Mucosa of gallbladder (tissue), 1 donor: ENCODE results near the gene HRH3. TPM values are rescaled to one million over a fixed set of nuclear protein-coding genes. Genes with fewer than 3 reads are reported as not detected.

Experiments used
- DNase-seq: peaks from one replicate; pipeline ENCODE4 v3.0.0-alpha.2; 2020; ENCODE audit warnings: low spot score
- total RNA-seq: library from RNA; stranded (reverse); gene quantifications from one replicate; pipeline ENCODE4 v1.2.1, GENCODE V29; 2021
- donor health status: DM: no; HTN: no; CAD: no.

The HRH3 gene
- total RNA-seq, 1 donor from 2014 or later: not detected

DNA sequence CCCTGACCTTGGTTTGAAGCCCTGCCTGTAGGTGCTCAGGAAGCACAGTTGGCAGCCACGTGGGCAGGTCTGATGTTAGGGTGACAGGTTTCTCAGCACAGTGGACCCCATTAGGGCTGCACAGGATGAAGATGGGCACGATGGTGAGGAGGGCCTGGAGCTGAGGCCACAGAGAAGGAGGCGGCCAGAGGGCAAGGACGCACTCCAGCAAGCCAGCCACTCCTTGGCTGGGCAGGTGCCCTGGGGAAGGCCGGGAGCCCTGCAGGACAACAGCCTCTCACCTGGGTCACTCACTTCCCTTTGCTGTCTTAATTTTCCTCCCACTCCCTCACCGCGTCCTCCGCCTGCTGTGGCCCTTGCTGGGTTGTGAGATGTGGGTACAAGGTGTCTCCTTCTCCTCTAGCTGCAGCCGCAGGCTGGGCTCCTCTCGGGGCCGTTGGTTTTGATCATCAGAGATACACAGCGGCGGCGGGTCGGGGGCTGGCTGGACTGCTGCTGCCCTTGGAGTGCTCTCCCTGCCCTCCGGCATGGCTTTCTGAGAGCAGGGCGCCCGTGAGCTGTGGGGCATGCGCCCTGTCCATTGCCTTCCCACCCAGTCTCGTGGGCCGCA, 23.9 kb upstream of the HRH3 start:
- no peak for DNase-seq

DNA sequence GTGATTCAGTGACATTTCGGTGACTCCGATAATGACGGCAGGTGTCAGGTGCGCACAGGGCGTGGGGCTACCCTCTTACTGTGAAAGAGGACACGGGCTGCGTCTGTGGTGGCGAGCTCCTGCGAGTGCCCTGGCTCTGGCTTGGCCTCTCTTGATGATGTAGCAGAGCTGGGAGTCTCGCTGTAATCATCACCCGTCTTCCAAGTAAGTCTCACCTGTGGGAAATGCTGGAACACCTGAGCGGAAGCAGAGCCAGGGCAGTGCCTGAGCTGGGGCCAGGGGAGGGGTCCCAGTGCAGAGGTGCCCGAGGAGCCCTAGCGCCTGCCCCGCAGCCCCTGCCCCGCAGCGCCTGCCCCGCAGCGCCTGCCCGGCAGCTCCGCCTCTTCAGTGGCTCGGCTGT, 23.0 kb upstream of the HRH3 start:
- DNase-seq: no peak

DNA sequence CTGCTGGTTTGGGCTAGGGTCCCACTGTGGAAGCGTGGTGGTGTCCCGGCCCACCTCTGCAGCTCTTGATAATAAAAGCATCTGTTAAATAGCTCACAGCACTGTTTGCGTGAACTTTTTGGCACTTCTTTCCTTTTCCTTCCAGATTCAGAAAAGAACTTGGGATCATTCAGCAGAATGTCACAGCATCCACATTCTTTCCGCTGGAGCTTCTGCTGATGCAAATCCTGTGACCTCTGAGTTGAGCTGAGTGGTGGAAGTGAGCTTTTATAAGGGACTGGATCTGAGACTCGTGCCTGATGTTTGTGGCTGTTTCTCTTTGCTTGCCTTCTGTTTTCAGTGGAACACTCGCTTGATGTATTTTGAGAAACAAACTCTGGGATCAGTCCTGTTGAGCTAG, 22.1 kb upstream of the HRH3 start:
- no peak for DNase-seq

DNA sequence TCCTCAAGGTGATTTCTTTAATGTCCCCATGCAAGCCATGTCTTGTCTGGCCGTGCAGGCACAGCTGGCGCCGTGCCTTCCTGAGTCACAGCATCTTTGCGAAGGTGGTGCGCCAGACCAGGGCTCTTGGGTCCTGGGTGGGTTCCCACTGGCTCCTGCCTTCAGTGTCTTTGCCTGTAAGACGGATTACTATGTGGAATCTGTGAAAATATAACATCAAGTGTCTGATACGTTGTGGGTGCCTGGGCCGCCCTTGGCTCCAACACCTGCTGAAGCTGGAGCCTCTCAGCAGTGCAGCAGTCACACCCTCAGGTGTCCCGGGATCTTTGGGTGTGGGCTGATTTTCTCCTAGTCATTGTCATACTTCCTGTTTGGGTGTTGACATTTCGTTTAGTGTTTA, 21.4 kb upstream of the HRH3 start:
- DNase-seq: peak; percentile 68

DNA sequence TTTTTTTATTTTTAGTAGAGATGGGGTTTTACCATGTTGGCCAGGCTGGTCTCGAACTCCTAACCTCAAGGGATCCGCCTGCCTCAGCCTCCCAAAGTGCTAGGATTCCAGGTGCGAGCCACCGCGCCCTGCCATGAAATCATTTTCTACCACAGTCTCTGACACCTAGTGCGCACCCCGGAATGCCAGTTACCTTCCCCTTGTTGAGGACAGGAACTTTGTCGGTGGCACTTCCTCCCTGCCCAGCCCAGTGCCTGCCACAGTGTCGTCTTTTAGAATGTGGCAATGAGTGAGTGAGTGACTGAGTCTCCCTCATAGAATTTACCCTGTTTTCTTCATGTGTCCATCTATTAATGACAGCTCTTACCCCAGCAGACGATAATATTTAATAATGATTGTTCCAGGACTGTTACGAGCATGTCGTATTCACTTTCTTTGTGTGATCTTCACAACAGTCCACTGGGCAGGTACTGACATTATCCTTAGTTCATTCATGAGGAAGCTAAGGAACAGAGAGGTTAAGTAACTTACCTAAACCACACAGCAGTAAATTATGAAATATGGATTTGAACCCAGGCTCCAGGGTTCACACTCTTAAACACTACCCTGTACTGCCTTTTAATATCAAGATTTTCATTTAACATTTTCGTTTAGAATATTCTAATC, 20.1 kb upstream of the HRH3 start:
- no peak for DNase-seq

DNA sequence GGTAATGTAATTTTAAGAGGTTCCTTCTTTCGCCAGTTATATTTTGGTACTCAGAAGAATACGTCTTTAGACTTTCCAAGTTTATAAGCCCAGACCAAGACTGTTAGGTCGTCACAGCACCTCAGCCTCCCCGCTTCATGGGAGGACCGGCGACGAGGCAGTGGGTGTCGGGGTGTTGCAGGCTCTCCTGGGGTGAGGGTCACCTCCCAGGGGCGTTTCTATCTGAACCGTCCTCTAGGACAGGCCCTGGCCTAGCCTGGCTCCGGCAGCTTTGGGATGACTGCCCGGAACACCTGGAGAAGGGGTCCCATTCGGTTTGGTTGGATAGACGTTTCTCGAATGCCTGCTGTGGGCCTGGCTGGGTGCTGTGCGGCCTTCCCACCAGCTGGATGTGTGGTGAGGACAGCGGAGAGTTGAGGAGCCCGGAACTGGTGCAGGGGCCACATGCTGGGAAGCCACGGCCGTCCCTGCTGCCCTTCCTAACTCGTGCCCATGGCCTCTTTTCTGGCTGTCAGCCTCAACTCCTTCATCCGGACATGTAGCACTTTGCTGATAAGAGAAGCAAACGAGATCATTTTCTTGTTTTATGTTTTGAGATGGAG, 19.3 kb upstream of the HRH3 start:
- DNase-seq: no peak

DNA sequence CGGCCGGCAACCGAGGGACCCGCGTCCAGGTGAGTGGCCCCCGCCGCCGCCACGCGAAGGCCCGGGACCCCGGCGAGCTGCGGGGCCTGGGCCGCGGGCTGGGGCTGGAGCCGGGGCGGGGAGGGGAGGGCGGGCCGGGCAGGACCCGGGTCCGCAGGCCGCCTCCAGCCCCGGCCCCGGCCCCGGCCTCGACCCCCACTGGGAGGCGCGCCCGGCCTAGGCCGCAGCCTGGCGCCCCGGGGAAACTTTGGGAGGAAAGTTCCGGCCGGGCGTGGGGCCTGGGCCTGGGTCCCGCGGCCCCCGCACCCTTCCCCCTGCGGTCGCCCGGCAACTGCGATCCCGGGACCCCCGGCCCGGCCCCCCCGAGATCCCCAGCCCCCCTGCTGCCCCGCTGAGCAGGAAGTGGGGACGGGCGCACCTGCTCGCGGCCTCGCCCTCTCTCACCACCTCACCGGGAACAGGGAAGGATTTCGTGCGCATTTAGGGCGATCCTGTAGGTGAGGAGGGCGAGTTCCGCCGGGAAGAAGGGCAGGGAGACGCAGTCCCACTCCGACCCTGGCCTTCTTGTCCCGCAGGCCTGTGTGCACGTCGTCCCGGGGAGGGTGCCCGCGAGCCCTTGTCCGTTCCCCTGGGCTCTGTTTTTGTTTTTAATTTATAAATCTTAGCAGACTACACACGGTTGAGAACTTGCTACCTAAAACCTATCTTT, 18.6 kb upstream of the HRH3 start:
- DNase-seq: no peak

DNA sequence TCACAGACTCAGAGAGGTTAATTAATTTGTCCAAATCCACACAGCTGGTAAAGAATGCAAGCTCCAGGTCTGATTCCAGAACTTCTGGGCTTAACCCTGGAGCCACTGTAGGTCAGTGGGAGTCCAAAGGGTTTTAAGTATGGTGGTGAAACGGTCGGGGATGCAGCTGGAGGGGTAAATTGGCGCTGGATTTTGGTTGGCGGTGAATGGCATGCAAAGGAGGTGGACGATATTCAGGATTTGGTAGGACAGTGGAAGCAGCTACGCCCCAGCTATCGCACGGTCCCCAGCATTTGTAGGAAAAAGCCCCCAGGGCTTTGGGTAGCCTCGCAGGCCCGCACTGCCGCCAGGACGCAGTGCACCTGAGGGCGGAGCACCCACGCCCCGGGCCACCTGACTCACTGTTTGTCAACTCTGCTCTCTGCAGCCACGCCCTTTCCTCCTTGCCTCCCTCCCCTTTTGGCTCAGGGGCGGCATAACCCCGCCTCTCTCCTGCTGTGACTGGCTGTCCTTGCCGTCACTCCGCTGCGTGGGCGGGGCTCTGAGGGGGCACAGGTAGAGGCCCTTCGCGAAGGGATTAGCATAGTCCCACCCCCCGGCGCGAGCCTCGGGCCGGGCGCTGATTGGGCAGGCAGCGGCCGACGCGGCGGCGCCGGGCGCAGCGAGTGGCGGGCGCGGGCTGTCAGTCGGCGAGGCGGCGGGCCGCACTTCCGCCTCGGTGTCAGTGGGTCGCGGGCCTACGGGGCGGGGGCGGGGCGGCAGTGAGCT, 17.9 kb upstream of the HRH3 start, which contains the start of gene OSBPL2:
Gene OSBPL2, plus strand, starts transcription at position 721 of the 768 bp plus-strand sequence. CDS start 17,664 bp downstream, outside the sequence.
- peak; percentile 99 for DNase-seq

DNA sequence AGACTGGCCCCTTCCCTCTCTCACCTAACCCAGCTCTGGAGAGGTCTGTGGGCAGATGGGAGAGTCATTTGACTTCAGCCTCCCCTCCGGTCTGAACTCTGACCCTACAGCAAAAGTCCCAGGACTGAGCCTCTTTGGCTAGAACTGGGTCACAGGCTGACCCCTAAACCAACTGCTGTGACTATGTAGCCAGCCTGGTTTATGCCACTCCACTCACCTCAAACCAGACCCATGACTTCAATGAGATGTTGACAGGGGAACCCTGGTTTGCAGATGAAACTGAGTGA, 17.4 kb upstream of the HRH3 start:
- DNase-seq: no peak

DNA sequence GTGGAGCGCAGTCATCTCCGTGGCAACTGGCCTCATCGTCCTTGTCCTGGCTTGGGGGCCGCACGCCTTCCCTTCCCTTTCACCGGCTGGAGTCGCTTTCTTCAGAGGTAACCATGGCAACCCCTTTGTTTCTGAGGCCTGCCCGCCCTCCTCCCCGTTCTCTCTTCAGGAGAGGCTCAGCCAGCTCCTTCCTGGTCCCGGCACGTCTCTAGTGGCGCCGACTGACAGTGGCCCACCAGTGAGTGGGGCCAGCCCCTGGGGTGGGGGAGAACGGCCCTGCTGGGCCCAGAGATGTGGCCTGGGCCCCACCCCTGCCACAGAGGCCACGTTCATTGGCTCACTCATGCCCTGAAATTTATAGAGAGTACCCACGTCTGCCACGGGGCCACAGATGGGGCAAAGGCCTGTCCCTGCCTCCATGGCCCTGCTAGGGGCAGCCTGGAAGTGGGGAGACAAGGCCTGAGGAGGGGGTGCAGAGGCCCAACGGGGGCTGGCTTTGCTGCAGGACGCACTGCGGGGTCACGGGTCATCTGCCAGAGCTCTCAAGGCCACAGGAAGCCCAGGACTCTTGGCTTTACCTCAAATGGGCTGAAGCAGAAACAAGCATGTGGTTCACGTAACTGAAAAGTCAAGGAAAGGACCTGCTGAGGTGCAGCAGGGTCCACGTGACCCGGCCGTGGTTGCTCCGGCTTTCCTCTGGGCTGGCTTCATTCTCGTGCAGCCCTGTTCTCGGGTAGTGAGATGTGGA, 16.9 kb upstream of the HRH3 start:
- no peak for DNase-seq

DNA sequence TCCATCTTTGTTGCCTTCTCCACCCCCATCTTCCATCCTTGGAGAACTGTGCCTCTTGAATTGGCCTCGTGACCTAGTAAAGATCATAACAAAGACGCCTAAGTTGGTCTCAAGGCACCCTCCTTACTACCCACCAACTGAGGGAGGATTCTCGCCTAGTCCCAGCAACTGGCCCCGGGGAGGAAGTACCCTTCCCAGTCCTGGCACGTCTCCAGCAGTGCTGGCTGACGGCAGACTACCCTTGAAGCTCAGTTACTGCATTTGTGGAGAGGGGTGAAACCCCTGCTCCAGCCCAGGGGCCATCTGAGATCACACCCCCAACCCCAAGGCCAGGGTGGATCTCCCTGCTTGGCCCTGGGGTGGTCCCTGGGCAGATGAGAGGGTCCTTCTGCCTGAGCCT, 16.1 kb upstream of the HRH3 start:
- no peak for DNase-seq

DNA sequence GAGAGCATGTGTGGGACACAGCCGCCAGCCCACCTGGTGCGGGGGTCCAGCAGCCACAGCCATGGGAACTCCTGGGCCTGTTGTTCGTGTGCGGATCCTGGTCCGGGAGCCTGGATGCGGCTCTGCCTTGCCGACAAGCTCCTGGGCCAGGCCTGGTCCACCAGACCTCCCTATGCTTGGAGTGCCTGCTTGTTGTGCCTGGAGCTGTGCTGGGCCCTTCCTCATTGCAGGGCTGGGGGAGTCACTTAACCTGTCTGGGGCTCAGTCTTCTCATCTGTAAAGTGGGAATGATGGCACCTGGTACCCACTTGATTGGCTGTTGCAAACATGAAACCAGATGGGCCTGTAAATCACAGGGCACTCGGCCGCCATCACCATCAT, 15.7 kb upstream of the HRH3 start:
- DNase-seq: no peak

DNA sequence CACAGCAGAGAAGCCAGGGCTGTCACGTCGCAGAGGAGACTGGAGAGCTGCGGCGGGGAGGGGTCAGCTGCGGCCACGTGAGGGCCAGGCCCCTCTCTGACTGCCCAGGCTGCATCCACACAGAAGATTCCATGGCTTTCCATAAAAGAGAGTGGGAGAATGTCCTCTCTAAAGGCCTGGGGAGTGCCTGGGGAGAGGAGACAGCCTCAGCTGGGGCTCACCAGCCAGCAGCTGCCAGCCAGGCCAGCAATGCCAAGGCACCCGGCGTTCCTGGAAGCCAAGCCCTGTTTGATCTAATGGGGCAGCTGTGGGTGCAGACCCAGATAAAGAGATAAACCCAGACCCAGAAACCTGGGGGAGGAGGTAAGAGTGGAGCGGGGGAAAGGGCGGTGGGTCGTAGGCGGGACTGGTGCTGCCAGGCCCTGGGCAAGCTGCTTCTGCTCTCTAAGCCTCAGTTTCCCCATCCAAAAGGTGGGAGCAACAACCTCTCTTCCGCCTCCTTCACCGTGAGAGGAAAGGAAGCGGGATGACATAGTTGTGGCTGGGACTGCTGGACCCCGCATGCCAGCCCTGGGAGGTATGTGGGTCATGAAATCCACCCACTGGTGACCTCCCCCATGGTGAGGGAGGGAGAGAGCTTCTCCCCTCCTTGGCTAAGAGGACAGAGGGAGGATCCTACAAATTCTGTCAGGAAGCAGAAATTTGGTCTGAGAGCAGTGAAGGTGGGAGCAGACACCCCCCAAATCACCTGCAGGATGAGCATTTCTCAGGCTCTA, 15.1 kb upstream of the HRH3 start:
- no peak for DNase-seq

DNA sequence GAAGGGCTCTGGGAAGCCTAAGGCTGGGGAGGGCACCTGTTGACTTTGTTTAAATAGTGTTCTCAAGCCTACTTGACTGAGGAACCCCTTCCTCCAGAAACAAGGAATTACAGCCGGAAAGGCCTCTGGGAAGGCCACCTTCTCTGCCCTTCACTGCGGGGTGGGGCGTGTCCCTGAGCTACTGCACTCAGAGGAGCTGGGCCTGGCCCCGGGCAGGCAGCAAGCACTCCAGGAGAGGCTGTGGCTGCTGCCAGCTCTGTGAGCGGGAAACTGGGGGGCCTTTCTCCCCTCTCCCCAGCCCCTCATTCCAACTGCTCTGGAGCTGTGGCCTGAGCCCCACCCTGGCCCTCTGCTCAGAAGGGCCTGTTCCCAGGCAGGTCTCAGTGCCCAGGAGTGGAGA, 14.3 kb upstream of the HRH3 start:
- no peak for DNase-seq

DNA sequence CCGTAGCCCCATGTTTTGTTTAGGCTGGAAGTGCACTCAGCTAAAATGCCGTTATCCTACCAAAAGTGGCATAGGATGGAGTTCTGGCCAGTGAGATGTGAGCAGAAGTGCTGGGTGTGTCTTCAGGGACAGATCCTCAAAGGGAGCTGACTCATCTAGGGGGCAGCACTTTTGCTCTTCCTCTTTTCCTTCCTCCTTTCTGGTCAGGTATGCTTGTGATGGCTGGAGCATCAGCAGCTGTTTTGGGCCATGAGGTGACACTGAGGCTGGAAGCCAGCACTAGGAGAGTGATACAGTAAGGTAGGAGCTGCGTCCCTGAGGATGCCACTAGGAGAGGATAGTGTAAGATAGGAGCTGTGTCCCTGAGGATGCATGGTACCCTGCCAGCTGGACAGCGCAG, 13.6 kb upstream of the HRH3 start:
- no peak for DNase-seq

DNA sequence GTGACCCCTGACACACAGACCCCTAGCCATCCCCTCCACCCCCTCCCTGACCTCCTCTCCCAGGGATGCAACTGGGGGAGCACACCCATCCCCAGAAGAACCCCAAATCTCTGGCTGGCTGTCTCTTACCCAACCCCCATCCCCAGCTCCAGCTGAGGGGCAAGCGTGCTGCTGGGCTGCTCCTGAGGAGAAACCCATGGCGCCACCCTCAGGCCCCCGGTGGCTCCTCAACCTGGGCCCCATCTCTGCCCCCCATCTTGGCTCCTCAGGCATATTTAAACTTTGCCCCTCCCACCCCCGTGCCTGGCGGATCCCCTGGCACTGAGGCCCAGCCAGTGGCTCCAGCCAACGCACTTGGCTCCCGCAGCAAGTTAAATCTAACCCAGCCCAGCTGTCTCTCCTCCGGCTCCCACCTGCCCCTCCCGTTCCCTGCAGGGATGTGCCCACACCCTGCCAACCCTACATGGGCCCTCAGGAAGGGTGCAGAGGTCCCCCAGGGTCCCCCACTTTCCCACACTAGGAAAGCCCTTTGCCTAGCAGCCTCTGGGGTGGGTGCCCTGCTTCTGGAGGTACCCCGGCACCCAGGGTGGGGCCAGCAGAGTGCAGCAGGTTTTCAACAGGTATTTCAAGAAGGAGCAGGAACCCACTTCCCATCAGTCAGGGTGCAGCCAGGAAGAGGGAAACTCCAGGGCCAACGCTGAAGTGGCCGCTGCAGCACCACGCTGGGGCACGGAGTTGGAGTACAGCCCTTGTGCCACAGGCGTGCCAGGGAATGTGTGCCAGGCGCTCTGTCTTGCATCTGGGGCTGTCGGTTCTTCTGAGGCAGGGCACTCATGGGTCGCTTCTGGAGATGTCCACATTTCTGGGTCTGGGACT, 12.9 kb upstream of the HRH3 start:
- no peak for DNase-seq

DNA sequence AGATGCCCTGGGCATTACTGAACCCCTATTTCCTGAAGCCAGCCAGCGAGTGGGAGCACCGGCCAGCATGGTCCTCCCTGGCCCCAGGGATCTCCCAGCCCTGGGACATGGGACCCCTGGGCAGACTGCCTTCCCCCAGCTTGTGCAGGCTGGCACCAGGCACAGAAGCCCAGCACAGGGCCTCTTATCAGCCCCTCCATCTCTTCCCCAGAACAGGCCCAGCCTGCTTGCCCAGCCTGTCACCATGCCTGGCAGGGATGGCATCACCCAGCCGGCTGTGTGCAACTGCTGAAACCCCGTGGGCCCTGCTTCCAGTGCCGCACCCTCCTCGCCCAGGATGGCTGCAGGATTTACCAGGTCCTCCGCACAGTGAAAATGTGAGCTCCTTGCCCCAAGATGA, 12.1 kb upstream of the HRH3 start:
- DNase-seq: no peak

DNA sequence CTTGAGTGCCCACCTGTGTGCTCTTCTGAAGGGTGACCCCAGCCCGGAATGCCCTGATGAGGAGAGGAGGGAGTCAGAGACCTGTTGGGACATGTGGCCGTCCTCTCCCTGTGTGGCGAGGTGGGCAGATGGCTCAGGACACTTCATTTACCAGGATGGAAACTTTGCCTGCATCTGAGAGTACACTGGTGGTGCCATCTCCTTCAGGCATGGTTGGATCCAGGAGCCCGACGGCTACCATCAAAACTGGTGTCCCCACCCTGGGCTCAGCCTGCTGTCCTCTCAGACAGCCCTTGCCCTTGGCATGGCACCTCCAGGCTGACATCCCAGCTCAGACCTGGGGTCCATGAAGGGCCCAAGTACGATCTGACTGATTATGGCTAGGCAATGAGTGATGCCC, 11.2 kb upstream of the HRH3 start:
- no peak for DNase-seq

DNA sequence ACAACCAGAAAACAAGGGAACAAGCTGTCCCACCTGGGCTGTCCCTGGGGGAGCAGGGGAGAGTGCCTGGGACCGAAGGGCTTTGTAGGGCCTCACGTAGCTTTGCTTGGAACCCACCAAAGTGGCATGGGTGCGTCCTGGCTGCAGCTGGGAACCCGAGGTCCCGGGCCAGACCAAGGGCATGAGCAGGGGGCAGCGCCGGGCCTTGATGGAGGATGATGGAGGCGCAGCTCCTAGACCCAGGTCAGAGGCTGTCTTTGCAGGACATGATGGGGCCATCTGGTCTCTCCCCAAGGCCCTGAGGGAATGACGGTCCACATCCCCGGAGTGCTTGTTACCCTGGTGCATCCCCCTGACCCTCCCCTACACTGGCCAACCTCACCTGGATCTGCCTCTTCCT, 10.6 kb upstream of the HRH3 start:
- no peak for DNase-seq

DNA sequence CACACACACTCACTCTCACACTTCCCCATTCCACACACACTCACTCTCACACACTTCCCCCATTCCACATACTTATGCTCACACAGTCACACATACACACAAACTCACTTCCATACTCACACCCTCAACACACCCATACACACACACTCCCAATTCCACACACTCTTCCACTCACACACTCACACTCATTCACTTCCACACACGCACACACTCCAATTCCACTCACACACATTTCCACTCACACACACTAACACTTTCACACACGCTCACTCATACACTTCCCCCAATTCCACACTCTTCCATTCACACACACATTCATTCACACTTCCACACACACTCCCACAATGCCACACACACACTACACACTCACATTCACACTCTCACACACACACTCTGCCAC, 10.2 kb upstream of the HRH3 start:
- DNase-seq: no peak
